IMR-90 (cell line): ENCODE data around the gene METTL25. TPM values are rescaled to one million over a fixed set of nuclear protein-coding genes. Genes with fewer than 3 reads are reported as not detected.

Source experiments
- ATAC-seq: fragments of 200-7000 bp; cut with Tn5 transposase; 2 replicates; pipeline ENCODE4 v1.9.1; 2020; ENCODE audit warnings: low read depth, mild to moderate bottlenecking, moderate library complexity
- BruUV-seq: library from RNA; stranded (reverse); fragments of 400-500 nt; replicated peaks from 2 replicates; lab custom pipeline; 2021; lab: Mats Ljungman, UMichigan
- CTCF ChIA-PET: fragments of 300-600 bp; formaldehyde crosslinking; extraction: SDS; loops from one replicate; lab custom pipeline; 2021; ENCODE audit warnings: antibody characterized with exemption; lab: Yijun Ruan, JAX
- POLR2A ChIA-PET: fragments of 300-600 bp; sonication (Branson Sonifier 250); formaldehyde crosslinking; loops from one replicate; lab custom pipeline; 2022; ENCODE audit warnings: antibody characterized with exemption; ENCODE audit not compliant: unreplicated experiment; lab: Charles Lee
- DNase-seq: peaks from one replicate; pipeline ENCODE4 v3.0.0; 2013
- H2AFZ ChIP-seq: replicated peaks from 2 replicates; pipeline ENCODE3; 2013; ENCODE audit warnings: low read length, mild to moderate bottlenecking; ENCODE audit not compliant: poor library complexity
- H2AK5ac ChIP-seq: 2 replicates; pipeline ENCODE4 v1.6.1; 2013; ENCODE audit warnings: low read depth, low read length, inconsistent platforms
- H2AK9ac ChIP-seq: replicated peaks from 2 replicates; pipeline ENCODE3; 2013; ENCODE audit warnings: mild to moderate bottlenecking, low read depth, low read length, moderate library complexity; ENCODE audit not compliant: poor library complexity
- H2BK120ac ChIP-seq: 2 replicates; pipeline ENCODE4 v1.6.1; 2013; ENCODE audit warnings: low read depth, low read length, inconsistent platforms
- H2BK15ac ChIP-seq: 3 replicates; pipeline ENCODE4 v1.6.1; 2013; ENCODE audit warnings: low read depth, low read length, inconsistent platforms
- H2BK20ac ChIP-seq: 2 replicates; pipeline ENCODE4 v1.6.1; 2013; ENCODE audit warnings: low read depth, mild to moderate bottlenecking, inconsistent platforms, low read length, moderate library complexity
- H2BK5ac ChIP-seq: 2 replicates; pipeline ENCODE4 v1.6.1; 2013; ENCODE audit warnings: mild to moderate bottlenecking, low read depth, low read length, inconsistent platforms; ENCODE audit not compliant: poor library complexity, severe bottlenecking
- H3K14ac ChIP-seq: replicated peaks from 2 replicates; pipeline ENCODE4 v1.6.1; 2013; ENCODE audit warnings: low read depth, low read length, inconsistent platforms
- H3K18ac ChIP-seq: 2 replicates; pipeline ENCODE4 v1.6.1; 2013; ENCODE audit warnings: low read depth, low read length, control low read depth
- H3K23ac ChIP-seq: 2 replicates; pipeline ENCODE4 v1.6.1; 2013; ENCODE audit warnings: low read depth, low read length, inconsistent platforms
- H3K27ac ChIP-seq: 2 replicates; pipeline ENCODE4 v1.5.1; 2013; ENCODE audit warnings: mild to moderate bottlenecking, control low read depth, low read length; ENCODE audit not compliant: insufficient read depth
- H3K27me3 ChIP-seq: 2 replicates; pipeline ENCODE4 v1.6.1; 2013; ENCODE audit warnings: low read length; ENCODE audit not compliant: control insufficient read depth, insufficient read depth
- H3K36me3 ChIP-seq: 2 replicates; pipeline ENCODE4 v1.6.1; 2013; ENCODE audit warnings: low read length, mixed read lengths; ENCODE audit not compliant: control insufficient read depth, insufficient read depth
- H3K4ac ChIP-seq: 2 replicates; pipeline ENCODE4 v1.6.1; 2013; ENCODE audit warnings: low read depth, low read length, inconsistent platforms
- H3K4me1 ChIP-seq: 2 replicates; pipeline ENCODE4 v1.6.1; 2013; ENCODE audit warnings: low read length, mixed read lengths; ENCODE audit not compliant: control insufficient read depth, insufficient read depth
- H3K4me2 ChIP-seq: 2 replicates; pipeline ENCODE4 v1.6.1; 2013; ENCODE audit warnings: low read depth, mild to moderate bottlenecking, control low read depth, low read length, moderate library complexity
- H3K4me3 ChIP-seq: 2 replicates; pipeline ENCODE4 v1.5.1; 2013; ENCODE audit warnings: low read depth, mild to moderate bottlenecking, control low read depth, low read length, moderate library complexity; ENCODE audit not compliant: insufficient read depth
- H3K56ac ChIP-seq: 2 replicates; pipeline ENCODE4 v1.6.1; 2013; ENCODE audit warnings: low read length, inconsistent platforms; ENCODE audit not compliant: insufficient read depth; ENCODE audit errors: extremely low read depth
- H3K79me1 ChIP-seq, 2 experiments: 2 replicates each; pipeline ENCODE4 v1.6.1; 2013; ENCODE audit warnings: low read length in 2 of 2, inconsistent platforms in 1 of 2, low read depth in 1 of 2
- H3K9ac ChIP-seq: 2 replicates; pipeline ENCODE4 v1.6.1; 2013; ENCODE audit warnings: low read depth, low read length, control low read depth
- H3K9me1 ChIP-seq: 2 replicates; pipeline ENCODE4 v1.6.1; 2013; ENCODE audit warnings: low read length, inconsistent platforms; ENCODE audit not compliant: insufficient read depth
- H3K9me3 ChIP-seq: 2 replicates; pipeline ENCODE4 v1.6.1; 2013; ENCODE audit warnings: low read length; ENCODE audit not compliant: control insufficient read depth, insufficient read depth
- H4K20me1 ChIP-seq: 2 replicates; pipeline ENCODE4 v1.6.1; 2013; ENCODE audit warnings: low read length, inconsistent platforms; ENCODE audit not compliant: insufficient read depth
- H4K5ac ChIP-seq: 2 replicates; pipeline ENCODE4 v1.6.1; 2013; ENCODE audit warnings: mild to moderate bottlenecking, low read depth, low read length, control low read depth
- H4K8ac ChIP-seq, 2 experiments: 2 replicates each; pipeline ENCODE4 v1.6.1; 2013; ENCODE audit warnings: low read depth in 2 of 2, low read length in 2 of 2, control low read depth in 1 of 2, inconsistent platforms in 1 of 2
- H4K91ac ChIP-seq: 2 replicates; pipeline ENCODE4 v1.6.1; 2013; ENCODE audit warnings: low read depth, low read length, inconsistent platforms; ENCODE audit not compliant: insufficient read depth
- BHLHE40 ChIP-seq: fragments of 150-350 bp; IDR thresholded peaks from 2 replicates; pipeline ENCODE4 v1.6.1; 2016; ENCODE audit warnings: mild to moderate bottlenecking, low read depth, low read length
- CEBPB ChIP-seq: IDR thresholded peaks from 2 replicates; pipeline ENCODE4 v1.6.1; 2012; ENCODE audit warnings: low read depth, low read length, improper control_type of control experiment
- FOS ChIP-seq: fragments of 150-350 bp; IDR thresholded peaks from 2 replicates; pipeline ENCODE4 v1.6.1; 2016; ENCODE audit warnings: low read depth, low read length
- MAFK ChIP-seq: IDR thresholded peaks from 2 replicates; pipeline ENCODE4 v1.6.1; 2012; ENCODE audit warnings: low read depth, low read length, improper control_type of control experiment
- MAZ ChIP-seq: IDR thresholded peaks from 2 replicates; pipeline ENCODE4 v1.6.1; 2012; ENCODE audit warnings: low read depth, mild to moderate bottlenecking, low read length, improper control_type of control experiment, moderate library complexity, borderline replicate concordance
- NFE2L2 ChIP-seq: fragments of 150-350 bp; IDR thresholded peaks from 2 replicates; pipeline ENCODE4 v1.6.1; 2016; ENCODE audit warnings: low read depth, mild to moderate bottlenecking, low read length
- RCOR1 ChIP-seq: IDR thresholded peaks from 2 replicates; pipeline ENCODE4 v1.6.1; 2012; ENCODE audit warnings: mild to moderate bottlenecking, low read length, improper control_type of control experiment; ENCODE audit not compliant: insufficient replicate concordance
- RFX5 ChIP-seq: IDR thresholded peaks from 2 replicates; pipeline ENCODE4 v1.8.0; 2012; ENCODE audit warnings: low read depth, mild to moderate bottlenecking, low read length, moderate library complexity
- SMC3 ChIP-seq: fragments of 150-350 bp; IDR thresholded peaks from 2 replicates; pipeline ENCODE4 v1.6.1; 2016; ENCODE audit warnings: low read depth, mild to moderate bottlenecking, antibody characterized with exemption, low read length, moderate library complexity
- USF2 ChIP-seq: fragments of 150-350 bp; IDR thresholded peaks from 2 replicates; pipeline ENCODE4 v1.6.1; 2017; ENCODE audit warnings: mild to moderate bottlenecking, antibody characterized with exemption, low read length, low read depth
- WGBS, 2 experiments: methylation state at CpG; one replicate each; pipeline versions ENCODE4 v1.1.5 to v1.1.7; 2013; ENCODE audit warnings: missing lambda C conversion rate in 2 of 2; ENCODE audit not compliant: insufficient read length in 1 of 2; ENCODE audit errors: extremely low coverage in 2 of 2; 5-methylcytosine and 5-hydroxymethylcytosine counted together
- dilution Hi-C: fragments of 300-500 bp; cut with HindIII; formaldehyde crosslinking; loops from one replicate; pipeline ENCODE4 v1.14.3; 2018; ENCODE audit warnings: low sequenced_read_pairs; ENCODE audit not compliant: unreplicated experiment
- in situ Hi-C: fragments of 300-500 bp; cut with MboI; formaldehyde crosslinking; loops from 3 replicates; pipeline ENCODE4 v1.14.3; 2019; ENCODE audit warnings: low sequenced_read_pairs, inconsistent platforms, mixed read lengths
- intact Hi-C: fragments of 100-400 bp; cut with micrococcal nuclease; formaldehyde crosslinking; loops from 2 replicates; pipeline ENCODE4 v1.10.0; 2022
- polyA plus RNA-seq, 3 experiments: library from polyadenylated mRNA; depleted of rRNA; stranded (reverse); fragments of >200 nt; gene quantifications; 2 replicates each; pipeline ENCODE4 v1.2.3, GENCODE V29; 2012; ENCODE audit warnings: low replicate concordance in 1 of 3
- total RNA-seq: library from RNA; depleted of rRNA; stranded (reverse); fragments of >200 nt; gene quantifications from 2 replicates; pipeline ENCODE4 v1.2.3, GENCODE V29; 2012

The METTL25 gene
- total and polyA plus RNA-seq, 2 of the 4 experiments (the other 2 are of a cell fraction), result 2.6 to 3.0 TPM

- H2AFZ ChIP-seq, result no peak overlapping the region
- no peak overlapping the region for H3K27ac ChIP-seq
- no peak overlapping the region for H2BK20ac ChIP-seq
- no peaks in the 10 kb centered on the region for H3K79me1 ChIP-seq
- no peak overlapping the region for H2AK9ac ChIP-seq
- POLR2A ChIA-PET, result no interaction called here
- H2BK120ac ChIP-seq, result no peak overlapping the region
- CTCF ChIA-PET, result no interaction called here
- H4K8ac ChIP-seq, result no peak overlapping the region
- H3K9me1 ChIP-seq, result no peaks in the 10 kb centered on the region
- intact Hi-C loops (no loop called here), dilution Hi-C loops (no loop called here), in situ Hi-C loops (no loop called here)
- H3K9me3 ChIP-seq, result no peaks in the 10 kb centered on the region
- H4K91ac ChIP-seq, result no peak overlapping the region
- no peak for DNase-seq
- TF ChIP-seq USF2 (no peak), RFX5 (no peak), FOS (no peak), MAZ (no peak), RCOR1 (no peak), NFE2L2 (no peak), MAFK (no peak), SMC3 (no peak), BHLHE40 (no peak), CEBPB (no peak)
- H3K23ac ChIP-seq, result no peak overlapping the region
- no peak overlapping the region for H3K9ac ChIP-seq
- H3K27me3 ChIP-seq, result no peaks in the 10 kb centered on the region
- no TSS peak for BruUV-seq
- no peak overlapping the region for H3K18ac ChIP-seq
- no peak overlapping the region for H4K5ac ChIP-seq
- H2BK15ac ChIP-seq, result no peak overlapping the region
- H2BK5ac ChIP-seq, result no peak overlapping the region
- no peak overlapping the region for H3K4me3 ChIP-seq
- H3K4me1 ChIP-seq, result no peaks in the 10 kb centered on the region
- H4K20me1 ChIP-seq, result no peaks in the 10 kb centered on the region
- no peak overlapping the region for H3K14ac ChIP-seq
- no peaks in the 10 kb centered on the region for H3K36me3 ChIP-seq
- no peak overlapping the region for H3K56ac ChIP-seq
- no peak overlapping the region for H3K4ac ChIP-seq
- no peak overlapping the region for H3K4me2 ChIP-seq
- no peak overlapping the region for H2AK5ac ChIP-seq
- no CpG with 5 or more reads among the region's 3 CpGs for WGBS, 2 experiments
- no peak for ATAC-seq
These were observed 165.7 kb downstream of the METTL25 start for GRCh38 chr12:82523996-82524395.
